K562 (cell line): ENCODE results near the gene FBP1. TPM values are rescaled to one million over a fixed set of nuclear protein-coding genes. Genes with fewer than 3 reads are reported as not detected.

Source experiments
- ATAC-seq: fragments of 200-7000 bp; cut with Tn5 transposase; 3 replicates; pipeline ENCODE4 v1.9.1; 2020; ENCODE audit warnings: moderate library complexity
- BruUV-seq: library from RNA; stranded (reverse); fragments of 400-500 nt; replicated peaks from 2 replicates; lab custom pipeline; 2021; lab: Mats Ljungman, UMichigan
- CTCF ChIA-PET: fragments of 300-600 bp; formaldehyde crosslinking; extraction: SDS; loops from one replicate; lab custom pipeline; 2021; ENCODE audit warnings: low intra/inter-chr PET ratio; lab: Yijun Ruan, JAX
- POLR2A ChIA-PET: fragments of 300-600, 350-650 bp; sonication (Branson Sonifier 250); formaldehyde crosslinking; extraction: SDS; loops from one replicate; lab custom pipeline; 2021; ENCODE audit warnings: antibody characterized with exemption, inconsistent platforms; lab: Yijun Ruan, JAX
- DNase-seq, 4 experiments: peaks; one replicate each; pipeline versions ENCODE4 v3.0.0 to v3.0.0-alpha.2; 2011 to 2018; ENCODE audit warnings: low spot score in 3 of 4, mixed read lengths in 3 of 4; ENCODE audit errors: extremely low read depth in 1 of 4
- FAIRE-seq: peaks from 2 replicates; lab custom pipeline; 2011; peaks lifted over from hg19 to GRCh38; lab: Jason Lieb, UNC
- H2AFZ ChIP-seq: 2 replicates; pipeline ENCODE4 v1.6.0; 2011; ENCODE audit warnings: low read depth, low read length, control low read depth, inconsistent platforms
- H3K27ac ChIP-seq: fragments of 200-600 bp; 3 replicates; pipeline ENCODE4 v1.8.0; 2011; ENCODE audit warnings: low read depth, mild to moderate bottlenecking, control low read depth, inconsistent platforms, low read length, moderate library complexity, mixed read lengths; ENCODE audit errors: extremely low read depth
- H3K27me3 ChIP-seq, 2 experiments: fragments of 300-600 bp in 1 of 2; 2 replicates in 1 of 2; 3 replicates in 1 of 2; pipeline versions ENCODE4 v1.6.0 to v1.8.0; 2011; ENCODE audit warnings: inconsistent platforms in 2 of 2, low read length in 2 of 2, mild to moderate bottlenecking in 1 of 2, mixed read lengths in 1 of 2, moderate library complexity in 1 of 2; ENCODE audit not compliant: control insufficient read depth in 2 of 2, insufficient read depth in 2 of 2
- H3K36me3 ChIP-seq: fragments of 300-600 bp; 3 replicates; pipeline ENCODE4 v1.8.0; 2011; ENCODE audit warnings: mild to moderate bottlenecking, low read length, inconsistent platforms; ENCODE audit not compliant: control insufficient read depth, insufficient read depth
- H3K4me1 ChIP-seq, 2 experiments: fragments of 200-600 bp in 1 of 2; replicated peaks in 1 of 2; 2 replicates in 1 of 2; 3 replicates in 1 of 2; pipeline versions ENCODE4 v1.5.1 to v1.8.0; 2011; ENCODE audit warnings: inconsistent platforms in 2 of 2, low read length in 2 of 2, mild to moderate bottlenecking in 1 of 2, mixed read lengths in 1 of 2, moderate library complexity in 1 of 2; ENCODE audit not compliant: control insufficient read depth in 2 of 2, insufficient read depth in 2 of 2
- H3K4me2 ChIP-seq: 2 replicates; pipeline ENCODE4 v1.6.1; 2011; ENCODE audit warnings: low read length, control low read depth, inconsistent platforms, mixed read lengths; ENCODE audit not compliant: insufficient read depth
- H3K4me3 ChIP-seq: fragments of 200-600 bp; sonication (generic), shearing (Covaris generic); 2 replicates; pipeline ENCODE4 v1.5.1; 2016; ENCODE audit warnings: control low read depth, inconsistent platforms
- H3K79me2 ChIP-seq: fragments of 200-600 bp; 3 replicates; pipeline ENCODE4 v1.8.0; 2011; ENCODE audit warnings: low read length, inconsistent platforms; ENCODE audit not compliant: control insufficient read depth, insufficient read depth
- H3K9ac ChIP-seq, 2 experiments: 2 replicates each; pipeline versions ENCODE4 v1.6.0 to v1.6.1; 2011; ENCODE audit warnings: low read depth in 2 of 2, low read length in 2 of 2, control low read depth in 1 of 2, inconsistent platforms in 1 of 2, mild to moderate bottlenecking in 1 of 2, mixed read lengths in 1 of 2; ENCODE audit not compliant: insufficient read depth in 1 of 2
- H3K9me1 ChIP-seq: one replicate; pipeline ENCODE4 v1.6.0; 2011; ENCODE audit warnings: inconsistent platforms, mild to moderate bottlenecking, low read length, moderate library complexity; ENCODE audit not compliant: control insufficient read depth, insufficient read depth
- H3K9me3 ChIP-seq: replicated peaks from 2 replicates; pipeline ENCODE4 v1.5.1; 2011; ENCODE audit warnings: low read depth, low read length, inconsistent platforms; ENCODE audit not compliant: control insufficient read depth, insufficient read depth
- H4K20me1 ChIP-seq: replicated peaks from 2 replicates; pipeline ENCODE4 v1.6.1; 2011; ENCODE audit warnings: low read length, inconsistent platforms, mixed read lengths; ENCODE audit not compliant: control insufficient read depth, insufficient read depth
- HDAC6 ChIP-seq: IDR thresholded peaks from 2 replicates; pipeline ENCODE4 v1.6.1; 2012; ENCODE audit warnings: low read depth, mild to moderate bottlenecking, control low read depth, inconsistent platforms, low read length, moderate library complexity
- KLF16 ChIP-seq: IDR thresholded peaks from 2 replicates; pipeline ENCODE4 v1.6.1; 2016; ENCODE audit warnings: antibody characterized with exemption
- POLR2H ChIP-seq: IDR thresholded peaks from 2 replicates; pipeline ENCODE4 v1.6.1; 2016; ENCODE audit warnings: missing genetic modification characterization, low read depth, mild to moderate bottlenecking, control low read depth, missing compliant biosample characterization, moderate library complexity
- ZNF165 ChIP-seq: fragments of 250-450 bp; sonication (Bioruptor Pico); IDR thresholded peaks from 2 replicates; pipeline ENCODE4 v1.4.0; 2020; ENCODE audit warnings: borderline replicate concordance
- ZNF695 ChIP-seq: fragments of 450-650 bp; formaldehyde crosslinking; IDR thresholded peaks from 2 replicates; pipeline ENCODE4 v1.4.0; 2020; ENCODE audit warnings: mild to moderate bottlenecking, moderate library complexity
- WGBS: fragments of 100-300 bp; shearing (Covaris generic); methylation state at CpG from one replicate; pipeline ENCODE4 v1.1.6; 2016; ENCODE audit warnings: low coverage, mixed read lengths; ENCODE audit not compliant: insufficient coverage; ENCODE audit errors: missing lambda C conversion rate; 5-methylcytosine and 5-hydroxymethylcytosine counted together
- in situ Hi-C: fragments of 300-500 bp; cut with MboI; formaldehyde crosslinking; loops from 4 replicates; pipeline ENCODE4 v1.15.0; 2018; ENCODE audit warnings: inconsistent platforms, mixed read lengths
- intact Hi-C: fragments of 100-400 bp; cut with micrococcal nuclease; formaldehyde crosslinking; loops from 2 replicates; pipeline ENCODE4 v1.14.2; 2022
- polyA plus RNA-seq, 8 experiments: library from polyadenylated mRNA; depleted of rRNA in 4 of 8; stranded (reverse) in 5 of 8; unstranded in 3 of 8; fragments of >200 nt; fragmentation: Nextera tagmentation in 2 of 8; fragmentation: Illumina TruSeq in 1 of 8; extraction: Ambion mirVana in 2 of 8; extraction: Trizol in 1 of 8; gene quantifications; 2 replicates each; pipeline versions ENCODE4 v1.2.1 to v1.2.3, GENCODE V29; 2011 to 2014; ENCODE audit warnings: inconsistent platforms in 1 of 8, missing spikeins in 1 of 8
- total RNA-seq, 7 experiments: library from RNA; depleted of rRNA in 6 of 7; stranded (reverse); fragments of >200 nt in 6 of 7; fragmentation: Illumina TruSeq in 2 of 7; extraction: Trizol in 2 of 7; gene quantifications; 2 replicates each; pipeline versions ENCODE4 v1.2.1 to v1.2.3, GENCODE V29; 2011 to 2021; ENCODE audit warnings: low replicate concordance in 1 of 7
- TF ChIP-seq, protein P1 (sequence below): fragments of 250-450 bp; sonication (Bioruptor Pico); IDR thresholded peaks from 2 replicates; pipeline ENCODE4 v1.8.0; 2021; ENCODE audit warnings: moderate library complexity, mild to moderate bottlenecking, inconsistent platforms

FBP1 gene
- total and polyA plus RNA-seq, 9 of the 15 experiments (the other 6 are each of a cell fraction or from before 2014, with no cell fraction given), result 0.24 TPM; not detected in 8

DNA sequence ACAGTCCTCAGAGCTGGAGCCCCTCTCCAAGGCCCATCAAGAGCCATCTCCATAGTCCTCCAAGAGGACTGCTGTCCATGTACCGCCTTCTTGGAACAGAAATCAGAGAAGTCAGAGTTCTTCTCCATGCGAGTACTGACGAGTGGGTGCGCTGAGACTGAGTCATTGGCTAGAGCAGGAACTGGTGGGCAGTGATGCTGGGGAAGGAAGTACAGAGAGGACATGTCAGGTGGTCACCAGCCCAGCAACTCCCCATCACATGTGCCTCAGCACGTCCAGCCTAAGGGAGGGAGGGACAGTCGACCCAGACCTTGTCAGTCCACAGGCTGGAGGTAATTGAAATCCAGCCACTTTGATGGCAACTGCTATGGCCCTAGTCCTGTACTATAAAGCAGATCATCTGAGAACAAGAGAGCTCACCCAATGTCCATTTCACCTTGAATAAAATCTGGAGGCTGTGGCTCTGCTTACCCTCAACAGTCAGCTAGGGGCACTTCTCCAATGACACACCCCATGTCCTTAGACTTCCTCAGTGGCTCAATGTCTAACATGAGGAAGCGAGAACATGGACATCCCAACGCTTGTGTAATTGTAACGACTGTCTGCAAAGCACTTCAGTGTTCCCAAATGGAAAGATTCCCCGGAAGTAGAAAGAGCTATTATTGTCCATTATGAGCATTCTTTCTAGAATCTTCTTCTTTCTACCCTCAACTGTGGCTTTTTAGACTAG is 15.0 kb upstream of the FBP1 start:
- H3K27ac ChIP-seq, result no peak overlapping the region
- no peak overlapping the region for H3K4me2 ChIP-seq
- H3K36me3 ChIP-seq, result no peaks in the 10 kb centered on the region
- H3K9me3 ChIP-seq, result no peaks in the 10 kb centered on the region
- H3K9ac ChIP-seq, result no peak overlapping the region
- DNase-seq, result no peak
- 0 out of 2 replicates have a peak, but pooled peaks cover 5% of the 10 kb centered on the region for H4K20me1 ChIP-seq
- CTCF ChIA-PET, result no interaction called here
- H2AFZ ChIP-seq, result no peak overlapping the region
- H3K4me1 ChIP-seq, result peaks cover 0 to 2% of the 10 kb centered on the region in 2 experiments; a peak in 1 of 5 replicates
- POLR2A ChIA-PET, result interaction anchor here (0.6 kb wide), 1 partner anchor 472 kb away, joined by 3 read pairs; no protein-coding TSS in a partner anchor
- H3K79me2 ChIP-seq, result no peaks in the 10 kb centered on the region
- no TSS peak for BruUV-seq
- peak; percentile 44 for FAIRE-seq
- no peak overlapping the region for H3K4me3 ChIP-seq
- TF ChIP-seq, protein P1, sequence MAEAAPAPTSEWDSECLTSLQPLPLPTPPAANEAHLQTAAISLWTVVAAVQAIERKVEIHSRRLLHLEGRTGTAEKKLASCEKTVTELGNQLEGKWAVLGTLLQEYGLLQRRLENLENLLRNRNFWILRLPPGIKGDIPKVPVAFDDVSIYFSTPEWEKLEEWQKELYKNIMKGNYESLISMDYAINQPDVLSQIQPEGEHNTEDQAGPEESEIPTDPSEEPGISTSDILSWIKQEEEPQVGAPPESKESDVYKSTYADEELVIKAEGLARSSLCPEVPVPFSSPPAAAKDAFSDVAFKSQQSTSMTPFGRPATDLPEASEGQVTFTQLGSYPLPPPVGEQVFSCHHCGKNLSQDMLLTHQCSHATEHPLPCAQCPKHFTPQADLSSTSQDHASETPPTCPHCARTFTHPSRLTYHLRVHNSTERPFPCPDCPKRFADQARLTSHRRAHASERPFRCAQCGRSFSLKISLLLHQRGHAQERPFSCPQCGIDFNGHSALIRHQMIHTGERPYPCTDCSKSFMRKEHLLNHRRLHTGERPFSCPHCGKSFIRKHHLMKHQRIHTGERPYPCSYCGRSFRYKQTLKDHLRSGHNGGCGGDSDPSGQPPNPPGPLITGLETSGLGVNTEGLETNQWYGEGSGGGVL, result no peak
- TF ChIP-seq ZNF165 (no peak), ZNF695 (CRISPR knock-in tag) (no peak), POLR2H (no peak), HDAC6 (no peak), KLF16 (no peak)
- WGBS, result 2% methylated on average over 9 of the region's 10 CpGs
- peaks cover 46 to 68% of the 10 kb centered on the region in 2 experiments for H3K27me3 ChIP-seq
- intact Hi-C loops (no loop called here), in situ Hi-C loops (no loop called here)
- no peak for ATAC-seq
- no peaks in the 10 kb centered on the region for H3K9me1 ChIP-seq
